ENCODE data around the gene KCND2.
"Not testable (repeated sequence)": the region's sequence is repeated elsewhere in the genome, so short reads cannot be mapped to it uniquely, and the experiment has no call there.

KCND2 gene

GRCh38 chr7:120502132-120502531 lies 229.2 kb downstream of the KCND2 start:
- no peak for DNase-seq (ENCODE audit: low read depth)

- no peak for DNase-seq (ENCODE audit: low read depth)
Observed at GRCh38 chr7:120502825-120503224, 229.8 kb downstream of the KCND2 start.

GRCh38 chr7:120504386-120504785 lies 231.4 kb downstream of the KCND2 start:
- DNase-seq (ENCODE audit: low read depth), result no peak

- no peak for DNase-seq (ENCODE audit: low read depth)
Observed at GRCh38 chr7:120505770-120506169, 232.8 kb downstream of the KCND2 start.

- no peak for DNase-seq (ENCODE audit: low read depth)
Observed at GRCh38 chr7:120512701-120513100, 239.7 kb downstream of the KCND2 start.

- DNase-seq (ENCODE audit: low read depth), result no peak
Observed at GRCh38 chr7:120519224-120519623, 246.2 kb downstream of the KCND2 start.

GRCh38 chr7:120521761-120522737 lies 249.1 kb downstream of the KCND2 start:
- no peak for DNase-seq (ENCODE audit: low read depth)

- DNase-seq (ENCODE audit: low read depth), result no peak
Observed at GRCh38 chr7:120523985-120524384, 251.0 kb downstream of the KCND2 start.

- no peak for DNase-seq (ENCODE audit: low read depth)
Observed at GRCh38 chr7:120526902-120527509, 254.0 kb downstream of the KCND2 start.

GRCh38 chr7:120529736-120530135 lies 256.8 kb downstream of the KCND2 start:
- no peak for DNase-seq (ENCODE audit: low read depth)

GRCh38 chr7:120538335-120538734 lies 265.4 kb downstream of the KCND2 start:
- DNase-seq (ENCODE audit: low read depth), result no peak

- DNase-seq (ENCODE audit: low read depth), result no peak
Observed at GRCh38 chr7:120539321-120539720, 266.3 kb downstream of the KCND2 start.

GRCh38 chr7:120547605-120548004 lies 274.6 kb downstream of the KCND2 start:
- no peak for DNase-seq (ENCODE audit: low read depth)

GRCh38 chr7:120550494-120551048 lies 277.6 kb downstream of the KCND2 start:
- DNase-seq (ENCODE audit: low read depth), result no peak

- DNase-seq (ENCODE audit: low read depth), result no peak
Observed at GRCh38 chr7:120553491-120553890, 280.5 kb downstream of the KCND2 start.

GRCh38 chr7:120554960-120555571 lies 282.1 kb downstream of the KCND2 start:
- no peak for DNase-seq (ENCODE audit: low read depth)

- no peak for DNase-seq (ENCODE audit: low read depth)
Observed at GRCh38 chr7:120564145-120564544, 291.2 kb downstream of the KCND2 start.

- DNase-seq (ENCODE audit: low read depth), result no peak
Observed at GRCh38 chr7:120567204-120567603, 294.2 kb downstream of the KCND2 start.

GRCh38 chr7:120578657-120579056 lies 305.7 kb downstream of the KCND2 start:
- DNase-seq (ENCODE audit: low read depth), result not testable (repeated sequence)

GRCh38 chr7:120582916-120583315 lies 309.9 kb downstream of the KCND2 start:
- no peak for DNase-seq (ENCODE audit: low read depth)

GRCh38 chr7:120583899-120584586 lies 311.1 kb downstream of the KCND2 start:
- DNase-seq (ENCODE audit: low read depth), result no peak

- DNase-seq (ENCODE audit: low read depth), result no peak
Observed at GRCh38 chr7:120586571-120586970, 313.6 kb downstream of the KCND2 start.
